NCI-H748 treated with DMSO at 0.1 percent for 48 hours (cell line): ENCODE measurements around the gene GFI1B.
"Not testable (repeated sequence)": the region's sequence is repeated elsewhere in the genome, so short reads cannot be mapped to it uniquely, and the experiment has no call there.

ENCODE experiments used
- DNase-seq: peaks from one replicate; lab custom pipeline; 2025; lab: John Stamatoyannopoulos, UW

GFI1B gene

GRCh38 chr9:133014696-133015095, 36.2 kb downstream of the GFI1B start:
- no peak for DNase-seq

- no peak for DNase-seq
Observed at GRCh38 chr9:133023117-133023890, 44.8 kb downstream of the GFI1B start.

- DNase-seq: no peak
Observed at GRCh38 chr9:133026426-133026825, 47.9 kb downstream of the GFI1B start.

- DNase-seq: no peak
Observed at GRCh38 chr9:133027134-133027533, 48.6 kb downstream of the GFI1B start.

- no peak for DNase-seq
Observed at GRCh38 chr9:133028221-133028620, 49.7 kb downstream of the GFI1B start.

- no peak for DNase-seq
Observed at GRCh38 chr9:133029994-133030316, 51.5 kb downstream of the GFI1B start.

GRCh38 chr9:133030317-133031129, 52.0 kb downstream of the GFI1B start, which contains the start of gene GTF3C5:
TSS of gene GTF3C5 (plus strand) at chr9:133030997. CDS start at chr9:133031012, 15 bp downstream.
- DNase-seq: peak; percentile 97

GRCh38 chr9:133031130-133031422, 52.6 kb downstream of the GFI1B start:
- DNase-seq: no peak

- DNase-seq: no peak
Observed at GRCh38 chr9:133031496-133031911, 53.0 kb downstream of the GFI1B start.

GRCh38 chr9:133032171-133032570, 53.7 kb downstream of the GFI1B start:
- no peak for DNase-seq

GRCh38 chr9:133035669-133036068, 57.2 kb downstream of the GFI1B start:
- no peak for DNase-seq

- DNase-seq: no peak
Observed at GRCh38 chr9:133037775-133038515, 59.5 kb downstream of the GFI1B start.

- not testable (repeated sequence) for DNase-seq
Observed at GRCh38 chr9:133040892-133041479, 62.5 kb downstream of the GFI1B start.
